ENCODE measurements around the gene TAF11L12.
"Not testable (repeated sequence)": the region's sequence is repeated elsewhere in the genome, so short reads cannot be mapped to it uniquely, and the experiment has no call there.

TAF11L12 gene

GRCh38 chr5:17610092-17610491 is at the start of gene TAF11L12:
TSS of gene TAF11L12 (plus strand) at chr5:17610392.
- DNase-seq (ENCODE audit: low spot score) = not testable (repeated sequence)

DNA sequence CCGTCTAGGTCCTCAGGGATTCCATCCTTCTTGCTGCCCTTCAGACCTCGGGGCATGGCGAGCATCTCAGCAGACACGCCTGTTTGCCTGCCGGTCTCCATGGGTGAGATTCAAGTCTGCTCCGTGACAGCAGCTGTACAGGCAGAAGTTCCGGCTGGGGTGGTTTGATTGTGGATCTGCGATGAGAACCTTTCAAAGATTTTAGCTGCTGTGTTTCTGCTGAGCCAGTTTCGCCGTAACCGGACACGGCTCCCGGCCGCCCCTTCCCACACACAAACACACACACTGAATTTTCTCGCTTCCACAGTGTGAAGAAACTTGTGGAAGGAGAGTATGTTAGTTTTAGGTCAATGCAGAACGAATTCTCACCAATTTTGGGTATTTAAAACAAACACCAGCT is 24.5 kb upstream of the TAF11L12 start, which contains the start of gene TAF11L7:
Gene TAF11L7 (minus strand): TSS at position 101 of the 400 bp plus-strand sequence.
- DNase-seq (ENCODE audit: low spot score) = not testable (repeated sequence)

DNA sequence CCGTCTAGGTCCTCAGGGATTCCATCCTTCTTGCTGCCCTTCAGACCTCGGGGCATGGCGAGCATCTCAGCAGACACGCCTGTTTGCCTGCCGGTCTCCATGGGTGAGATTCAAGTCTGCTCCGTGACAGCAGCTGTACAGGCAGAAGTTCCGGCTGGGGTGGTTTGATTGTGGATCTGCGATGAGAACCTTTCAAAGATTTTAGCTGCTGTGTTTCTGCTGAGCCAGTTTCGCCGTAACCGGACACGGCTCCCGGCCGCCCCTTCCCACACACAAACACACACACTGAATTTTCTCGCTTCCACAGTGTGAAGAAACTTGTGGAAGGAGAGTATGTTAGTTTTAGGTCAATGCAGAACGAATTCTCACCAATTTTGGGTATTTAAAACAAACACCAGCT is 19.3 kb upstream of the TAF11L12 start, which contains the start of gene TAF11L8:
Gene TAF11L8 (minus strand): TSS at position 101 of the 400 bp plus-strand sequence.
- DNase-seq (ENCODE audit: low spot score) = not testable (repeated sequence)

DNA sequence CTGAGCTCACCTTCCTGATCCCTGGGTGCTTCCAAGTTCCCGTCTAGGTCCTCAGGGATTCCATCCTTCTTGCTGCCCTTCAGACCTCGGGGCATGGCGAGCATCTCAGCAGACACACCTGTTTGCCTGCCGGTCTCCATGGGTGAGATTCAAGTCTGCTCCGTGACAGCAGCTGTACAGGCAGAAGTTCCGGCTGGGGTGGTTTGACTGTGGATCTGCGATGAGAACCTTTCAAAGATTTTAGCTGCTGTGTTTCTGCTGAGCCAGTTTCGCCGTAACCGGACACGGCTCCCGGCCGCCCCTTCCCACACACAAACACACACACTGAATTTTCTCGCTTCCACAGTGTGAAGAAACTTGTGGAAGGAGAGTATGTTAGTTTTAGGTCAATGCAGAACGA is 15.9 kb upstream of the TAF11L12 start, which contains the start of gene TAF11L9:
Gene TAF11L9 (minus strand): TSS at position 140 of the 400 bp plus-strand sequence.
- DNase-seq (ENCODE audit: low spot score) = not testable (repeated sequence)

- DNase-seq (ENCODE audit: low spot score) = not testable (repeated sequence)
Measured at GRCh38 chr5:17597728-17598127, 12.5 kb upstream of the TAF11L12 start, which contains the start of gene TAF11L10. TSS of gene TAF11L10 (minus strand) at chr5:17597828.

- DNase-seq (ENCODE audit: low spot score) = not testable (repeated sequence)
Measured at GRCh38 chr5:17603880-17604279, 6.3 kb upstream of the TAF11L12 start, which contains the start of gene TAF11L11. TSS of gene TAF11L11 (plus strand) at chr5:17604183.

GRCh38 chr5:17604951-17605350 is 5.2 kb upstream of the TAF11L12 start:
- no peak for TF ChIP-seq CTCF (IDR thresholded peaks at IDR 0.05; ENCODE audit: extremely low read depth, missing control alignments)
- DNase-seq (ENCODE audit: low spot score) = no peak

- DNase-seq (ENCODE audit: low spot score) = not testable (repeated sequence)
Measured at GRCh38 chr5:17607461-17607860, 2.7 kb upstream of the TAF11L12 start.

GRCh38 chr5:17614872-17615605 is 4.8 kb downstream of the TAF11L12 start:
- no peak for TF ChIP-seq CTCF (IDR thresholded peaks at IDR 0.05; ENCODE audit: extremely low read depth, missing control alignments)
- no peak for DNase-seq (ENCODE audit: low spot score)

DNA sequence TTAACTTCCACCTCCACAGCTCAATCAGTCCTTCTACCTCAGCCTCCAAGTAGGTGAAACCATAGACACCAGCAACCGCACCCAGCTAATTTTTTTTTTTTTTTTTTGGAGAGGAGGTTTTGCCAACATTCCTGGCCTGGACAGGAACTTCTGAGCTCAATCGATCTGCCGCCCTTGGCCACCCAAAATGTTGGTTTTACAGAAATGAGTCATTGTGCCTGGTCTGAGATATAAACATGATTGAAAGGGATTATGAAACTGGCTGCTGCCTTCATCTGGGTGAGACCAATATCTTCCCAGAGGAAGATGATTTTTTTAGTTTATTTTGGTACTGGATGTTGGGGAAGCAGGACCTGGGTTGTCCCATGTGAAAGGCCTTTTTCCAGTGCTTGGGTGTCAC is 9.2 kb downstream of the TAF11L12 start:
- no peak for DNase-seq (ENCODE audit: low spot score)
- TF ChIP-seq CTCF (IDR thresholded peaks at IDR 0.05; ENCODE audit: extremely low read depth, missing control alignments) = no peak

DNA sequence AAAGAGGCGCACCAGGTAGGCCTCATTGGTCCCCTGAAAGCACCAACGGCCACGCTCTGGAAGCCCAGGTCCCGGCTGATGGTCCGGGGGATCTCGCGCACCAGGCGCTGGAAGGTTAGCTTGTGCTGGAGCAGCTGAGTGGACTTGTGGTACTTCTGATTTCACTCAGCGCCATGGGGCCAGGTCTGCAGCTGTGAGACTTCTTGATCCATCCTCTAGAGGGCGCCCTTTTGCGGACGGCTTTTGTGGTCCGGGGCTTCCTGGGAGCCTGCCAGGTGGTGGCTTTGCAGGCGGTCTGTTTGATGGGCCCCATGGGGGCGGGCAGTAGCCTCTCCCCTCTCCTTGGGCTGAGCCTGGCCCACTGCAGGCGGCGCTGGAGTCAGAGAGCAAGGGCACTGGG is 10.4 kb downstream of the TAF11L12 start:
- DNase-seq (ENCODE audit: low spot score) = no peak
- TF ChIP-seq CTCF (IDR thresholded peaks at IDR 0.05; ENCODE audit: extremely low read depth, missing control alignments) = no peak

Data from GM20000 (cell line).